ENCODE measurements around the gene EMILIN2. TPM values are rescaled to one million over a fixed set of nuclear protein-coding genes. Genes with fewer than 3 reads are reported as not detected.

The EMILIN2 gene
- total and polyA plus RNA-seq, 2 of the 13 experiments (the other 11 are each of a cell fraction or from before 2014, with no cell fraction given): 7.6 to 8.2 TPM

GRCh38 chr18:2905854-2906703 lies 59.3 kb downstream of the EMILIN2 start (continued):
- TF ChIP-seq PAXIP1 (CRISPR knock-in tag; conservative IDR thresholded peaks at IDR 0.05) (0 out of 2 replicates have a peak, but pooled peaks have one; percentile 38), PRMT3 (CRISPR knock-in tag; IDR thresholded peaks at IDR 0.05; ENCODE audit: borderline replicate concordance, low read depth) (no peak), RFX5 (IDR thresholded peaks at IDR 0.05; ENCODE audit: low read depth, low read length) (no peak), GLI4 (CRISPR knock-in tag; IDR thresholded peaks at IDR 0.05; ENCODE audit: borderline replicate concordance) (no peak), AKAP8 (CRISPR knock-in tag; IDR thresholded peaks at IDR 0.05) (0 out of 2 replicates have a peak, but pooled peaks have one; percentile 27), ZNF556 (CRISPR knock-in tag; IDR thresholded peaks at IDR 0.05; ENCODE audit: borderline replicate concordance) (no peak), ZNF282 (IDR thresholded peaks at IDR 0.05; ENCODE audit: partially characterized antibody) (no peak), SUZ12 (IDR thresholded peaks at IDR 0.05; ENCODE audit: low read depth, low read length) (no peak), CBX5 (CRISPR knock-in tag; IDR thresholded peaks at IDR 0.05; ENCODE audit: borderline replicate concordance) (no peak), TCF7L2 (IDR thresholded peaks at IDR 0.05; ENCODE audit: low read depth, low read length) (no peak), NFIB (CRISPR knock-in tag; IDR thresholded peaks at IDR 0.05; ENCODE audit: borderline replicate concordance) (no peak), TEAD2 (CRISPR knock-in tag; IDR thresholded peaks at IDR 0.05) (no peak), ZNF234 (CRISPR knock-in tag; conservative IDR thresholded peaks at IDR 0.05) (0 out of 2 replicates have a peak, but pooled peaks have one; percentile 6), ZBTB34 (CRISPR knock-in tag; IDR thresholded peaks at IDR 0.05) (no peak), RBAK (CRISPR knock-in tag; IDR thresholded peaks at IDR 0.05) (no peak)

Measured in HepG2 (cell line).